SH-SY5Y (cell line): ENCODE results near the gene FADS6.

Experiments used
- GATA2 ChIP-seq: IDR thresholded peaks from 2 replicates; pipeline ENCODE4 v1.6.1; 2011; ENCODE audit warnings: mild to moderate bottlenecking, low read depth, low read length
- GATA3 ChIP-seq: IDR thresholded peaks from 2 replicates; pipeline ENCODE4 v1.6.1; 2011; ENCODE audit warnings: low read depth, mild to moderate bottlenecking, low read length, moderate library complexity

GRCh38 chr17:74862108-74862901, 31.1 kb downstream of the FADS6 start:
- TF ChIP-seq GATA3 (no peak), GATA2 (no peak)
